Left cardiac atrium (tissue), 4 donors: ENCODE measurements around the gene SFMBT2. TPM values are rescaled to one million over a fixed set of nuclear protein-coding genes. Genes with fewer than 3 reads are reported as not detected.

Experiments
- ATAC-seq, 2 donors: fragments of 200-7000 bp; cut with Tn5 transposase; one replicate each; pipeline ENCODE4 v1.9.1; 2020; ENCODE audit warnings: mild to moderate bottlenecking in 2 of 2, moderate library complexity in 2 of 2
- DNase-seq: peaks from one replicate; pipeline ENCODE4 v3.0.0-alpha.2; 2020
- intact Hi-C, 2 donors: fragments of 100-400 bp; cut with DNase I; formaldehyde crosslinking; loops; one replicate each; pipeline versions ENCODE4 v1.14.1 to v1.15.1; 2022 to 2023
- total RNA-seq, 2 donors: library from RNA; stranded (reverse); fragmentation: NEBNext Ultra II Directional; extraction: Animal tissue kit (Norgen Biotek cat#: 25700); gene quantifications; one replicate each; pipeline ENCODE4 v1.2.1, GENCODE V29; 2021
- donor health status: DM: no; HTN: yes; CAD: no.
- donor health status: DM: no; HTN: yes; CAD: no; lungs with severe emphysema.
- donor health status: DM: yes; HTN: yes; CAD: no.
- donor health status: Dilated cardiomyopathy.

SFMBT2 gene
- total RNA-seq, 2 donors from 2014 or later, result 9.9 to 11.4 TPM

DNA sequence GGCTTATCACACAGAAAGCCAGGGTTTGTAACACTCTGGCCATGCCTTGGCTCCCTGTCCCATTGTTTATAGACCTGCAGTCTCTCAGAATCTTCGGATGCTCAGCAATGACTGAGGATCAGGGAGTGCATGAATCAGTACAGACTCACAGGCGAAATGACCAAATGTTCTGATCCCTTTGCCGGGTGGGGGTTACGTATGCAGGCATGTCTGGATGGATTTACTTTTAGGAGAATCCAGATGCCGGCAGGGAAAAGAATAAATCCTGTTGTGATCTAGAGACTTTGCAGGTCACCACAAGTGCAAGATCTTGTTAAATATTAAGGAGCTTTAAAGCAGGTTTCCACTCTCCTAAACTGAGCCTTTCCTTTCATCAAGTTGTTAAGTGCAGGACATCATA lies 149.5 kb downstream of the SFMBT2 start:
- intact Hi-C loops, result loop anchor here in 1 of 2 donors (2.0 to 5.0 kb wide), 2 partner anchors 76 to 147 kb away; no protein-coding TSS in a partner anchor
- ATAC-seq, result no peak

DNA sequence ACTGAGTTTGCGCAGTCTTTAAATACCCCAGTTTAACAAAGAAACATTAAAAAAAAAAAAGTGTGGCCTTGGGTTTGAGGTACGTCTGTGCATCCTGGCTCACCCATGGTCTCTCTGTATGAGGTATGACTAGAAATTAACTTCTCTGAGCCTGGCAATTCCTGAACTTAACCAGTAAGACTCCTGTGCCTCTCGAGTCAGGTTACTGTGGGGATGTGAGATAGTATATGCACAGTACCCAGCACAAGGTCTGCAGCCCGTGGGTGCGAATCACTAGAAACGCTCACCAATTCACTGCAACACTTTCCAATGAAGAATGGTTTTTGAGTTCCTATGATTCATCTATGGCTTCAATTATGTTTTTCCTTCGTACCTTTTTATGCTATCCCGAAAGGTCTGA lies 149.9 kb downstream of the SFMBT2 start:
- ATAC-seq (peak in 1 of 2 donors; percentile 2), DNase-seq (no peak)
- intact Hi-C loops, result loop anchor here in 1 of 2 donors (2.0 to 5.0 kb wide), 2 partner anchors 76 to 148 kb away; no protein-coding TSS in a partner anchor

More for the DNA sequence above, 149.5 kb downstream of the SFMBT2 start:
- no peak for DNase-seq

DNA sequence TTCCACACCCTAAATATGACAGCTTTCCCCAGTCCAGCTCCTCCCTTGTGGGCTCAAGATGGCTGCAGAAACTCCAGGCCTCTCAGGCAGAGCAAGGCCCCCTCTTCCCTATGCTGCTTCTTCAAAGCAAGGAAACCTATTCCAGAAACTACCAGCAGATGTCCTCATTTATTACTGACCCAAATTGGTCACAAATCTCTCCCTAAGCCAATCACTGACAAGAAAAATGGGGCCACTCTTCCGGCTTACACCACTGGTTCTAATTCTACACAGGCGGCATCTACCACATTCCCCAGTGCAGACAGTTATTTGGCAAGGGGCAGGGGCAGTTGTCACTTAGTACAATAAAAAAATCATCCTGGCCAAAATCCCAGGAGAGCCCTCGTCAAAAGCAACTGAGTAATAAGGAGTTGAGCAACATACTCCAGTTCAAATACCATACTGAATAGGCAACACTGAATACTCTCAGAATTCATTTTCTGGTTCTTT lies 150.4 kb downstream of the SFMBT2 start:
- intact Hi-C loops, result loop anchor here in 1 of 2 donors (2.0 to 5.0 kb wide), 2 partner anchors 77 to 148 kb away; no protein-coding TSS in a partner anchor
- ATAC-seq, result peak; percentile 93 to 96
- DNase-seq, result peak; percentile 76

DNA sequence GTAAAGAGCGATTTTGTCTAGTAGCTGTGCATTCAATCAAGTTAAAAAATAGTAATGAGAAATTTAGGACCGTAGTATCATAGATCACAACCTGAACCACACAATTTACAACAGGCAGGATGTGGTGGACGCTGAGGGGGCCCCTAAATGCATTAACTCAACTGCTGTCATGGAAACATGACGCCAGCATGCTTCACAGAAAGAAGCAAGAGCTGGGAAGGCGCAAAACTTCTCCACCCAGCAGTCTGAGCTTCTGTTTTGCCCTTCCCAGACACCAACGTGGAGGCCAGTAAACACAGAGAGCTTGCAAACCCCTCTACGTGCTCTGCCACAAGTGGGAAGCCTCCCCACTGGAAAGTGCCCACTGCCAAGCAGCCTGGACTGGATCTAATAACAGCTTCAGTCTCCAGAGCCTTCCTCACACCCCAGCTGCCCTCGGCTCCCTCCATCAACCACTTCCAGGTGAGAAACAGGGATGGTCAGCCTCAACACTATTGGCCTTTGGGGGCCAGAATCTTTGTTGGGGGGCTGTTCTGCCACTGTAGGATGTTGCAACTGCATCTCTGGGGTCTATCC lies 151.8 kb downstream of the SFMBT2 start:
- intact Hi-C loops, result loop anchor here in 1 of 2 donors (5.0 kb wide), 1 partner anchor 148 kb away; no protein-coding TSS in a partner anchor
- ATAC-seq (peak; percentile 7 to 56), DNase-seq (peak; percentile 24)

DNA sequence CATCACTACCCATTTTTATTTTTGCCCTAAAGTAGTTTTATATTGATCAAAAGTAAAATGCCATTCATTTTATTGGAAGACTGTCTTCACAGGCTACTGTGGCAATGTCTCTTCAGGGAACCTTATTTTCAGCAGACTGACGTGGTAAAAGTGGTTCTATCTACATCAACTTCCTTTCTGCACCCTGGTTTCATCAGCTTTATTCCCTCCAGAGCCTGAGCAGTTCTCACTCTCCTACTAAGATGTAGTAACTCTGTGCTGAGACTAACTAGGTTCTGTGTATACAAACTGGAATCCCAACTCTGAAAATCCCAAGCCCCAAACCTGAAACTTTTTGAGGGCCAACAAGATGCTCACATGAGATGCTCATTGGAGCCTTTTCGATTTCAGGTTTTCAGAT lies 155.3 kb downstream of the SFMBT2 start:
- ATAC-seq, result no peak
- intact Hi-C loops, result loop anchor here in 1 of 2 donors (5.0 kb wide), 1 partner anchor 152 kb away; no protein-coding TSS in a partner anchor
- DNase-seq, result no peak

DNA sequence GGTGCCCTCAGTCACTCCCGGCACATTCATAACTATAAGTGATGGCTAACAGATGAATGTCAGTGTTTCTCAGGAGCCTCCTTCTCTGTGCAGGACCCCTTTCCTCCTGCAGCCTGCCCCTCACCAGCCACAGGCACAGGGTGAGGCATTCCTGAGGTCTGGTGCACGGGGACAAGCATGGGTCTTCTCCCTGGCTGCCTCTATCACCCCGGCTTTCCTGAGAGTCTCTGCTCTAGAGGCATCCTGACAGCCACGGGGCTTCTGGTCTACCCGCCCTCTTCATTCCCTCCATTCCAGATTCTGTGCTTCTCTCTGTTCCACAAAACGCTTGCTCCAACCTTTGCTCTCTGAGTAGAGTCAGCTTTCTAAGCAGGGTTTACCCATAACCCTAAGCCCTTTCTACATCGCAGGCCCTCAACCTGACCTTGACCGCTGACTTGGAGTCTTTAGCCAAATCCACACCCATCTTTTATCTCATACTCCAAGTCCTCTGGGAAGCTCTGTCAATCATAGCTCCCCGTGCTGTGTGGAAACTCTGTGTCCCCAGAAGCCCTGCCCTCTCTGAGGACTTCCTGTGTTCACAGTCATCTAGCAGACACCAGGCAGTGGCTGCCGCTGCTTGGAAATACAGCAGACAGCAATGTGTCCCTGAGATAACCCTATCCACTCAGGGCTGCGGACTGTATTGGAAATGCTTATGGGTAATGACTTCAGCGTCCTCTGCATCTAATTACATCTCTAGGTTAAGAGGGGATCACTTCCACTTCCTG lies 159.0 kb downstream of the SFMBT2 start:
- DNase-seq (peak; percentile 54), ATAC-seq (peak; percentile 83 to 94)
- intact Hi-C loops, result no loop called here

DNA sequence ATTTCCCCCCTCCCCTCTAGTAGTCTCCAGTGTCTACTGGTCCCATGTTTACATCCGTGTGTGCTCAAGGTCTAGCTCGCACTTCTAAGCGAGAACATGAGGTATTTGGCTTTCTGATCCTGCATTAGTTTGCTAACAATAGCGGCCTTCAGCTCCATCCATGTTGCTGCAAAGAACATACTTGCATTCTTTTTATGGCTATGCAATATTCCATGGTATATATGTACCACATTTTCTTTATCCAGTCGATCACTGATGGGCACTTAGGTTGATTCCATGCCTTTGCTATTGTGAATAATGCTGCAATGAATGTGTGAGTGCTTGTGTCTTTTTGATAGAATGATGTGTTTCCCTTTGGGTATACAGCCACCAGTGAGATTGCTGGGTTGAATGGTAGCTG lies 160.6 kb downstream of the SFMBT2 start:
- no peak for ATAC-seq

DNA sequence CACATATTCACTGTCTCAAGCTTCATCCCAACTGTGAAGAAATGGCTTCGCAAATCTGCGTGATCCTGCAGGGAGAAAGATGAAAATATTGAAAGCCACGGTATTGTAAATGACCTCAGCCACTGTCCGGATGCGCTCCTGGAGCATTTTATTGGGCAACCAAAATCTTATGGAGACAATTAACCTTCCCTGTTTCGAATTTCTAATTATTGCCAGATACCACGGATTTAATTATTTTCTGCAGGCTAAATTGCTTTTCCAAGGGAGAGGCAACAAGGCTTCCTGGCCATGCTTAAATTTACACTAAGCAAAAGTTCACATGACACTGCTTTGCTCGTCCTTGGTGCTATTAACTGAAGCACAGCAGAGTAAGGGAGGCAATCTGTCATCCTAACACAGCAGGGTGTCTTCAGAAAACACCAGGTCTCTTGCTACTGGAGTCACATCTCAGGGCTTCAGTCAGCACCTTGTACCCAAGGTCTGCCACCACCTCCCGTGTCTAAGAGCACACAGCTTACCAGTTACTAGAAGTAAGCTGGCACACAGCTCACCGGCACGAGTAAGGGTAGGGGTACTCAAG lies 162.2 kb downstream of the SFMBT2 start:
- intact Hi-C loops, result no loop called here
- no peak for DNase-seq
- ATAC-seq, result no peak

More for the DNA sequence above, 160.6 kb downstream of the SFMBT2 start:
- intact Hi-C loops, result no loop called here
- no peak for DNase-seq

DNA sequence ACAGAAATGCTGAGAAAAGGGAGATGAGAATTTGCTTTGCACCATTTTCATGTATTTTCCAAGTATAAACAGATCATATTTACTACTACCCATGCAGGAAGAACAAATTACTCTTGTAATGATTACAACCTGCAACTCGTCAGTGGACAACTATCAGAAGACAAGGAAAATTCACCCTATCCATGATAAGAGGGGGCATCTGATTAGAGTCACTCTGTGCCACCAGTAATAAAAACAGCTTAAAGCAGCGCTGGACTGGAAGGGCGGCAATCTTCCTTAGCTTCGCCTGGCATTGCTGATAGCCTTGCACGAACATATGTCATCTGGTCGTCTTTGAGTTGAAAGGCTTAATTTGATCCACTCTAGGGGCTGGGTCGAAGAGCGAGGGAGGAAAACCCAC lies 162.7 kb downstream of the SFMBT2 start:
- no peak for DNase-seq
- no peak for ATAC-seq
- intact Hi-C loops, result no loop called here

DNA sequence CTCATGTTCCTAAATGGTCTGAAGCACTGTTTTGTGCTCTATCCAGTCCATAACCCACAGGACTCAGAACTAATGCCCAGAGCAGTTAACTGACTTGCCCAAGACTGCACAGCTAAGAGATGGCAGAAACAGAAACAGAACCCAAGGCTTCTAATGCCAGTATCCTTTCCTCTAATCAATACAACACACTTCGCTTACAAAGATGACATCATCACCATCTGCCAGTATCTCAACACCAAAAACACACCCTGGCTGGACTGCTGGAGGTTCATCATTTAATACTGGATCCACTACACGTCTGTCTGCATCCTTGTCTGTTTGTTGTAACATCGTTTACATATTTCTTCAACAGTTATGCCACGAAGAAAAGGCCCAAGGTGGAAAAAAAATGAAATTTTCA lies 165.3 kb downstream of the SFMBT2 start:
- ATAC-seq, result no peak
- no peak for DNase-seq
- intact Hi-C loops, result no loop called here

DNA sequence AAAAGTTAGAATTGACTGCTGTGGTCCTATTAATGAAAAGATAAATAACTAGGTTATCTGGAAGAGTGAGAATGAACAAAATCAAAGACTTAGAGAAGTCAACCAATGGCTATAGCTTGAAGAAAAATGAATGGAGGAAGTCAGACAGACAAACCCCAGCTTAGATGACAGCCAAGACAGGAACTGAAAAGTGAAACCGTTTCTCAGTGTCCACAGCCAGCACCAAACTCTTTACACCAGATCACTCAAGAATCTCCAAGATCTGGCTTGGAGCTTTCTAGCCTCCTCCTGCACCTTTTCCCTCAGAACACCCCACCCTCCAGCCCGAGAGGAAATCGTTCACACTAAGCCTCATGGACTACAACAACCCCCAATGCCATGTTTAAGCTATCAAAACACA lies 167.0 kb downstream of the SFMBT2 start:
- no peak for ATAC-seq
- DNase-seq, result no peak
- intact Hi-C loops, result no loop called here

DNA sequence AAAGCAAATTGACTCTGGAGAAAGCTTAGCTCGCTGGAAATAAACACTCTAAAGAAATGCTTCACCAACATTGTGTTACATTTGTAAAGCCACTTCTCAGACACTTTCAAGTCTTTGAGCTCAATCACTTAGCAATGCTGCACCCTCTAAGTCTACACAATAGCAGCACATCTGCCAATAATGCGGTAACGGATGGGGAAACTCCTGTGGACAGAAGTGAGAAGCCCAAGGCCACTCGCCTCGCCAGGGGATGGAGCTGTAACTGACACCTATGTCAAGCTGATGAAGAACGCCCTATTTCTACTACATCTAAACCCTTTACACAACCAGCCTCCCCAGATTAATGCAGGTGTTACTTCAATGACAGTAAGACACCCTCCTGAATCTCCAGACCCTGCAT lies 167.7 kb downstream of the SFMBT2 start:
- no peak for DNase-seq
- ATAC-seq, result no peak
- intact Hi-C loops, result no loop called here

DNA sequence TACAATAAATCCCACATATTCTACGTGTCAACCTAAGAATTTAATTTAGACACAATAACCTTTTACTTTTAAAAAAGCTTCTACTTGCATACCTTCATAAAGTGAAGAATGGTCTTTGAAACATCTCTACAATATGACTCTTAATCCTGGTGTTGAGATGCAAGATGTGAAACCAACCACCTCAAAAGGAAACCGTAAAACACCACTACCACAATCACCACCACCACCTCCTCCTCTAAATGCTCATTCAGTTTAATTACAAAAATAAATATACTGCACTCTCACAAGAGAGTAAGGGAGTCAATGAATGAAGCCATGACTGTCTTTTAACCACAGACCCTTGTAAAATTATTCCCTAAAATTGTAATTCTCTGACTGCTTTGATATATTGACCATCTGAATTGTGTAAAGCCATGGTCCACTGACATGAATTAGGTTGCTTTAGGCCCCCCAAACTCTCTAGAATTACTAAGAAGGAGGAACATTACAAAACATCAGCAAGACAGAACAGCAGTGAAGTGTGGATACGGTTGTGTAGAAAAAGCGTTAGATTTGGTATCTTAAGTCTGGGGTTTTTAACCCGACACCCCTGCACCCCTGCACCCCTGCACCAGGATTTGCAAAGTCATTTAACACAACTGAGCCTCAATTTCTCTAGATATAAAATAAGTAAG lies 171.4 kb downstream of the SFMBT2 start:
- intact Hi-C loops, result no loop called here
- ATAC-seq (no peak), DNase-seq (no peak)

DNA sequence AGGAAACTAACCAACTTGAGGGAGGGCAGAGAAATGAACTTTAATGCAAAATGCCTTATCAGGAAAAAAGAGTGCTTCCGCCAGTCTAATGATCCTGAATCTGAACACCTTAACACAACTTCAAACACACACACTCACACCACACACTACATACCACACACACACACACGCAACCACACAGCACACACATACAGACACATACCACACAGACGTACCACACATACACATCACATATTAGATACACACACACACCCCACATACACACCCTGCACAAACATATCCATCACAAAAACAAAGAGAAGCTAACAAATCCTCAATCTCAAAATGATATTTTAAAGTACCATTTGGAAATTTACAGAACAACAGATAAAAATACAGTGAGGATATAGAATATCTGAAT lies 175.5 kb downstream of the SFMBT2 start:
- DNase-seq, result no peak
- ATAC-seq, result no peak
- intact Hi-C loops, result no loop called here

DNA sequence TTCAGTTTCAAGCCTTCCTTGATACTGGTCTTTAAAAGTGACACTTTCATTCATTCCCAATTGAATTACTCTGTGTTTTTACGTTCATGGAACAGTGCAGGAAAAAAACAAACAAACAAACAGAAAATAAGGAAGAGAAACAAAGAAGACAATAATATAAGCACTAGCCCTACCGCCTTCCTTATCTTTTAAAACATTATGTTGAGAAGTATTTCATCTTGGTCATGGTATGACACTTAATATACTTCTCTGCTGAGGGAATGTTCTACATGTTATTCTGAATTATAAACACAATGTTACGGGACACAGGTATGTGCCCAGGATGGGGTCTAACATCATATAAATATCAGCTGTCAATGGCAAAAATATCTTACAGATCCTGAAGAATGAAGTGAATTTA lies 176.7 kb downstream of the SFMBT2 start:
- DNase-seq, result no peak
- ATAC-seq, result no peak
- intact Hi-C loops, result no loop called here

DNA sequence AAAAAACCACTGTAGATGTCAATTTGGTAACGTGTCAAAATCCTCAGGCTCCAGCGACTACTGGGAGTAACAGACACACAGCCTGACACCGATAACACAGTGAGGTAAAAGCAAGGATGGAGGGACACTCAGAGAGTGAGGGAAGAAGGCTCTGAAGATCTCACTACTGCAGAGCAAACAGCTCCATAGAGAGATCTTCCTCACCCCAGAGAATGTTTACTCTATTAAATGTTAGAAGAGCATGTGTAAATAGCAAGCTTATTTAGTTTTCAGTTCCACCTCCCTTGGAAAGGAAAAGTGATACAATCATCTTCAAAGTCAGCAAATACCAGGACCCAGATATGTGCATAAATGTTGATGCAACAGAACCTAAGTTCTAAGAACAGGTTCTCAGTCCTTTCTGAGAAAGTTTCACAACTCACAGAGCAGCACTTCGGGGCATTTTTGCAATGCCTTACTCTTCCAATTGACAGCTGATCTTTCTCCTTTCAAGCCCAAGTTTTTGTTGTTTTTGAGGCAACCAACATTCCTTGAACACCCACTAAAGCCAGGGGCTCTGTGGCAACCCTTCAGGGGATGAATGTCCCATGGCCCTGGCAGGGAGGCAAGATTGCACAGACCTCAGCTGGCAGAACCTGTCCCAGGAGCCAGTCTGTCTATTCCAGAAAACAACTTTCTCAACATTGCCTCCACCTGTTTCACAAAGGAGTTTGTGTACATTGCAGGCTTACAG lies 177.4 kb downstream of the SFMBT2 start:
- ATAC-seq, result peak in 1 of 2 donors; percentile 23
- intact Hi-C loops, result no loop called here
- DNase-seq, result no peak

DNA sequence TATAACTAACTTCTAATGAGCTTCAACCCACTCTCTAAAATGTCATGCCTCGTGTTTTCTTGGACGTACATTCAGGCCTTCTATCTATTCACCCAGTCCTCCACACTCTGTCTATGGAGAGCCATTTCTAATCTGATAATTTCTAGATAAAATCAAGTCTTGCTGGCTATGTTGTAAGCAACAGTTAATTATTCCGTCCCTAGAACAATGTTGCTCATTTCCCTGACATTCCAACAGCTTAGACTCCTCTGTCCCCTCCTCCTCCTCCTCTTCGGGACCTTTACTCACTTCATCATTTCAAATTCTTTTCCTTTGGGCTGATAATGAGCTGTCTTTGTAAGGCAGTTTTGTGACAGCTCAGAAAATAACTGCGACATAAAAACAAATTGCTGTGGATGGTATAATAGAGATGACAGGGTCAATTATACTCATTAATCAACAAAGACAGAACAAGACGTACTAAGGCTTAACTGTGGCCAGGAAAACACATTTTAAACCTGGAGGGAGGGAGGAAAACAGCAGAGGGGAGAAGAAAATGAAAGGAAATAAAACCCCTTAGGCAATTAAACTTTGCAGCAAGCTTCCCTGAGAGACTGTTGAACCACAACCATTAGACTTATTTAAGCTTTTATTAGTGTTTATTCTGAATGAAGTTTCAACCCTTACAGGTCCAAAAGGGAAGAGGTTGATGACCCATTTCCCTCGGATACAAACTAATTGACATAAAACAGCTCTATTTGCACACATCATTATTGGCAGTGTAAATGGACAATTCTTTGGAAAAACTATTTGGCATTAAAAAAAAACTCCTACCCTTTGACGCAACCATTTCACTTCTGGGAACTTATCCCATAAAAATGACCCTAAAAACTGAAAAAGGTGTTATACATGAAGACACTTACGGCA lies 179.1 kb downstream of the SFMBT2 start:
- DNase-seq (no peak), ATAC-seq (no peak)
- intact Hi-C loops, result no loop called here

DNA sequence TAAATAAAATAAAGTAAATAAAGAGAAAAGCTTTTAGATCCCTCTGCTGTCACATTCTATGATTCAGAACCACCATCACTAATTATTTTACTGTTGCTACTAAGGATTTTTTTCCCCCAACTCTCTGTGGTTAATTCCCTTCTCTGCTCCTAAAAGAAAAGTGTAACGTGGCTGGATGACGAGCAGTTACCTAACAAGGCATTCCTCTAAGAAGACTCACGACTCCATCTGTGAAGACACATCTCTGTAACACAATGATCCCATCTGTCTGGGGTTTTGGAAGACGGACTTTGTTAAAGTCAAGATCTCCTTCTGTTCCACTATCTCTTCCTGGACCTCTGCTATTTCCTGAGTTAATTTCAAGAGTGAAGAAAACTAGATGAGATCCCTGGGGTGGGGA lies 179.9 kb downstream of the SFMBT2 start:
- intact Hi-C loops, result no loop called here
- no peak for DNase-seq
- ATAC-seq, result no peak
